ENCODE results near the gene TEX54.

DNA sequence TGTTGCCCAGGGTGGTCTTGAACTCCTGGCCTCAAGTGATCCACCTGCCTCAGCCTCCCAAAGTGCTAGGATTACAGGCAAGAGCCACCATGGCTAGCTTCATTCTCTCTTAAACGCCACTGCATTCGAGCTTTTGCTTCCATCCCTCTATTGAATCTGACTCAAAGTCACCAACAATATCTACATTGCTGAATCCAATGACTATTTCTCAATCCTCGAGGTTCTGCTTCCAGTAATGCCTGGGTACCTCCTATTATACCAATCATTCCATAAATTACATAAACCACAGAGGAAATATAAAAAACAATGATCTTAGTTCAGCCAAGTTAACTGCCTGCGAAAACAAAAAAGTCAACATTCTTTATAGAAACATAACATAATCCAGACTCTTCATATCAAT lies 15.5 kb downstream of the TEX54 start:
- TF ChIP-seq POLR2AphosphoS5 (IDR thresholded peaks at IDR 0.05; ENCODE audit: borderline replicate concordance, low read depth, low read length), result no peak
- TF ChIP-seq EZH2 (IDR thresholded peaks at IDR 0.05), result no peak
